Uterus (tissue), 2 donors: Measurements from ENCODE around the gene GRAP.

Experiments
- POLR2A ChIP-seq, 2 donors: fragments of 450-650 bp; IDR thresholded peaks; one replicate each; pipeline ENCODE4 v1.6.1; 2016; ENCODE audit warnings: antibody characterized with exemption in 2 of 2, mild to moderate bottlenecking in 1 of 2, moderate library complexity in 1 of 2
- TF ChIP-seq, protein P1 (sequence below), 4 experiments: fragments of 200-600 bp in 2 of 4; fragments of 450-650 bp in 2 of 4; sonication (generic) in 2 of 4; IDR thresholded peaks; one replicate each; pipeline ENCODE4 v1.5.1; 2016 to 2019; ENCODE audit warnings: antibody characterized with exemption in 4 of 4, mild to moderate bottlenecking in 2 of 4, moderate library complexity in 1 of 4

- no peak for TF ChIP-seq POLR2A (IDR thresholded peaks at IDR 0.05)
- TF ChIP-seq, protein P1, sequence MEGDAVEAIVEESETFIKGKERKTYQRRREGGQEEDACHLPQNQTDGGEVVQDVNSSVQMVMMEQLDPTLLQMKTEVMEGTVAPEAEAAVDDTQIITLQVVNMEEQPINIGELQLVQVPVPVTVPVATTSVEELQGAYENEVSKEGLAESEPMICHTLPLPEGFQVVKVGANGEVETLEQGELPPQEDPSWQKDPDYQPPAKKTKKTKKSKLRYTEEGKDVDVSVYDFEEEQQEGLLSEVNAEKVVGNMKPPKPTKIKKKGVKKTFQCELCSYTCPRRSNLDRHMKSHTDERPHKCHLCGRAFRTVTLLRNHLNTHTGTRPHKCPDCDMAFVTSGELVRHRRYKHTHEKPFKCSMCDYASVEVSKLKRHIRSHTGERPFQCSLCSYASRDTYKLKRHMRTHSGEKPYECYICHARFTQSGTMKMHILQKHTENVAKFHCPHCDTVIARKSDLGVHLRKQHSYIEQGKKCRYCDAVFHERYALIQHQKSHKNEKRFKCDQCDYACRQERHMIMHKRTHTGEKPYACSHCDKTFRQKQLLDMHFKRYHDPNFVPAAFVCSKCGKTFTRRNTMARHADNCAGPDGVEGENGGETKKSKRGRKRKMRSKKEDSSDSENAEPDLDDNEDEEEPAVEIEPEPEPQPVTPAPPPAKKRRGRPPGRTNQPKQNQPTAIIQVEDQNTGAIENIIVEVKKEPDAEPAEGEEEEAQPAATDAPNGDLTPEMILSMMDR (IDR thresholded peaks at IDR 0.05) = no peak
Measured at GRCh38 chr17:18993905-18994526, 52.7 kb downstream of the GRAP start.
